Activated T-cell treated with anti-CD3 and anti-CD28 coated beads, Interleukin-2, amount 50 U/mL, for 72 hours (primary cell): ENCODE measurements around the gene A2ML1. TPM values are rescaled to one million over a fixed set of nuclear protein-coding genes. Genes with fewer than 3 reads are reported as not detected.
"Not testable (repeated sequence)": the region's sequence is repeated elsewhere in the genome, so short reads cannot be mapped to it uniquely, and the experiment has no call there.

Source experiments
- ATAC-seq, 2 donors: fragments of 150-1000 bp; cut with Tn5 transposase; replicated peaks in 1 of 2; 2 replicates each; pipeline ENCODE4 v1.10.0; 2021; ENCODE audit warnings: moderate library complexity in 2 of 2, mild to moderate bottlenecking in 1 of 2
- DNase-seq, 2 donors: peaks; one replicate each; pipeline ENCODE4 v3.0.0; 2021 to 2022; ENCODE audit warnings: mixed read lengths in 1 of 2
- H3K27ac Mint-ChIP-seq: one replicate; pipeline ENCODE4 v1.8.0; 2022; ENCODE audit warnings: mild to moderate bottlenecking, moderate library complexity, mixed read lengths
- H3K27me3 Mint-ChIP-seq: one replicate; pipeline ENCODE4 v1.8.0; 2022; ENCODE audit warnings: low read depth, mixed read lengths
- H3K36me3 Mint-ChIP-seq, 2 donors: one replicate each; pipeline ENCODE4 v1.8.0; 2022; ENCODE audit warnings: mixed read lengths in 2 of 2, mild to moderate bottlenecking in 1 of 2; ENCODE audit not compliant: insufficient read depth in 2 of 2
- H3K4me1 Mint-ChIP-seq: one replicate; pipeline ENCODE4 v1.8.0; 2022; ENCODE audit warnings: low read depth, mixed read lengths
- H3K4me3 Mint-ChIP-seq, 2 donors: one replicate each; pipeline ENCODE4 v1.8.0; 2022; ENCODE audit warnings: mild to moderate bottlenecking in 2 of 2, mixed read lengths in 2 of 2, moderate library complexity in 2 of 2
- H3K9me3 Mint-ChIP-seq, 2 donors: one replicate each; pipeline ENCODE4 v1.8.0; 2022; ENCODE audit warnings: mixed read lengths in 2 of 2
- total RNA-seq, 2 donors: library from RNA; stranded (reverse); gene quantifications; one replicate each; pipeline ENCODE4 v1.2.3, GENCODE V29; 2022

A2ML1 gene
- total RNA-seq, 2 donors from 2014 or later = not detected

DNA sequence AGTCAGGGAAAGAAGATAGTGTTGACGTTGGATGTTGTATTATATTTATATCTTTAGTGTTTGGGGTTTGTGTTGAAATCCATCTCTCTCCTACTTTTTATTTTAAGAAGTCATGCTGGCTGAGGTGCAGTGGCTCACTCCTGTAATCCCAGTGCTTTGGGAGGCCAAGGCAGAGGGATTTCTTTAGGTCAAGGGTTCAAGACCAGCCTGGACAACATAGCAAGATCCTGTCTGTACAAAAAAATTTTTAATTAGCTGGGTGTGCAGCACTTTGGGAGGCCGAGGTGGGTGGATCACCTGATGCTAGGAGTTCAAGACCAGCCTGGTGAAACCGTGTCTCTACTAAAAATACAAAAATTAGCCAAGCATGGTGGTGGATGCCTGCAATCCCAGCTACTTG is 23.9 kb downstream of the A2ML1 start:
- H3K4me3 Mint-ChIP-seq = no peak overlapping the region
- no peaks in the 10 kb centered on the region for H3K36me3 Mint-ChIP-seq
- no peak overlapping the region for H3K27ac Mint-ChIP-seq
- ATAC-seq (no peak), DNase-seq (no peak)
- H3K9me3 Mint-ChIP-seq = no peaks in the 10 kb centered on the region
- H3K27me3 Mint-ChIP-seq = peaks cover 5% of the 10 kb centered on the region
- H3K4me1 Mint-ChIP-seq = no peaks in the 10 kb centered on the region

DNA sequence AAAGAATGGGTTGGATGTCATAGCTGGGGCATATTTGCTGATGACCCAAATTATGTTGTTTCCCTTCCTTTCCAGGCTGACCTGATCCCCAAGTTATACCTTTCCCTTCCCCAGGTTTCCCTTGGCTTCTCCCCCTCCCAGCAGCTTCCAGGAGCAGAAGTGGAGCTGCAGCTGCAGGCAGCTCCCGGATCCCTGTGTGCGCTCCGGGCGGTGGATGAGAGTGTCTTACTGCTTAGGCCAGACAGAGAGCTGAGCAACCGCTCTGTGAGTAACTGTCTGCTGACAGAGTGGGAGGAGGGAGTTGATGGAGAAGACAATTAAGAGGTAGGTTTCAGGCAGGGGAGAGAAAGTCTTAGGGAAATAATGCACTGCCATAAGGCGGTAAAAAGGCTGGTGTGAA is 25.0 kb downstream of the A2ML1 start:
- H3K4me3 Mint-ChIP-seq = no peak overlapping the region
- no peak for DNase-seq
- H3K27me3 Mint-ChIP-seq = peaks cover 5% of the 10 kb centered on the region
- ATAC-seq = no peak
- H3K9me3 Mint-ChIP-seq = no peaks in the 10 kb centered on the region
- H3K36me3 Mint-ChIP-seq = no peaks in the 10 kb centered on the region
- H3K27ac Mint-ChIP-seq = no peak overlapping the region
- no peaks in the 10 kb centered on the region for H3K4me1 Mint-ChIP-seq

DNA sequence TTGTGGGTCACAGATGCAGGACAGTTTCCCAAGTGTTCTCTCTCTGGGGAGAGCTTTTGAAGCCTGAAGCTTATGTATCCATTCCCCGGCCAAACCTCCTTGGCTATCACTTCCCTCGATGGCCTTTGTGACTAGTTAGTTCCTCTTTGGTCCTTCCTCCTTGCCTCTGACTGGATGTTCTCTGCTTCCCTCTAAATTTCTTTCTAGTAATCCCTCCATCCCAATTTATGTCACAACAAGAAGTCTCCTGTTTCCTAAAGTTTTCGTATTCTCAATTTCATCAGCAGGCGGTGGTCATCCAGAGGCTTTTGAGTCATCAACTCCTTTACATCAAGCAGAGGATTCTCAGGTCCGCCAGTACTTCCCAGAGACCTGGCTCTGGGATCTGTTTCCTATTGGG is 27.5 kb downstream of the A2ML1 start:
- Mint-ChIP-seq H3K4me3 (no peak overlapping the region), H3K4me1 (no peaks in the 10 kb centered on the region), H3K9me3 (no peaks in the 10 kb centered on the region), H3K27ac (no peak overlapping the region), H3K27me3 (no peaks in the 10 kb centered on the region), H3K36me3 (no peaks in the 10 kb centered on the region)
- no peak for ATAC-seq
- no peak for DNase-seq

DNA sequence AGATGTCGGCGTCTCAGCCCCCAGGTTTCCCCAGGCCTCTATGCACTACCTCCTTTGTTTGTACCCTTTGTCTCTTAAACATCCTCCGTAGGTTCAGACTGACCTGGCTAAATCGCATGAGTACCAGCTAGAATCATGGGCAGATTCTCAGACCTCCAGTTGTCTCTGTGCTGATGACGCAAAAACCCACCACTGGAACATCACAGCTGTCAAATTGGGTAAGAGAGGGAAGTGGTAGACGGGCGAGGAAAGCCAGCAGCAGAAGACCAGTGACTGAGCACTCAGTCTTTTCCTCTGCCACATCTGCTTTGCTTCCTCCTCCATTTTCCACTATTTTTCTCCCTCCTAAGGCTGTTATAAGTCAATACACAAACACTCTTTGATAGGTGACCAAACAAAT is 29.7 kb downstream of the A2ML1 start:
- Mint-ChIP-seq H3K4me3 (no peak overlapping the region), H3K9me3 (no peaks in the 10 kb centered on the region), H3K4me1 (no peaks in the 10 kb centered on the region), H3K27ac (no peak overlapping the region), H3K27me3 (no peaks in the 10 kb centered on the region), H3K36me3 (no peaks in the 10 kb centered on the region)
- ATAC-seq (no peak), DNase-seq (no peak)

DNA sequence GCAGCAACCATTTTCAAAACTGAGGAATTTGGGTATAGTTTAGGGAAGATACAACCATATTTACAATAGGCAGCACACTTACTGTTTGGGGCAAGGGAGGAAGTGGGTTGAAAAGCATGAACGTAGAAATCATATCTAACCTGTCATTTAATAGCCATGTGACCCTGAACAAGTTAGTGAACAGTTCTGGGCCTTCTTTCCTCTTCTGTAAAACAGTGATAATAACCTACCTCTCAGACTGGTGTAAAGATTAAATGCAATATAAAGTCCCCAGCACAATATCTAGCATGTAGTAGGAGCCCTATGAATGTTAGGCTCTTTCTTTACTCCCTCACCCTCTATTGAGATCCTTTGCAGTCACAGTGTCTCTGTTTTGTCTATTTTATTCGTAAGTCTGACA is 33.5 kb downstream of the A2ML1 start:
- DNase-seq = no peak
- Mint-ChIP-seq H3K27me3 (no peaks in the 10 kb centered on the region), H3K4me1 (no peaks in the 10 kb centered on the region), H3K27ac (no peak overlapping the region), H3K4me3 (no peak overlapping the region), H3K9me3 (no peaks in the 10 kb centered on the region), H3K36me3 (no peaks in the 10 kb centered on the region)
- no peak for ATAC-seq

GRCh38 chr12:8859448-8859847 is 37.0 kb downstream of the A2ML1 start:
- H3K4me3 Mint-ChIP-seq, DNase-seq, ATAC-seq, H3K27ac Mint-ChIP-seq, H3K4me1 Mint-ChIP-seq, H3K36me3 Mint-ChIP-seq, H3K9me3 Mint-ChIP-seq, H3K27me3 Mint-ChIP-seq: not testable (repeated sequence)

DNA sequence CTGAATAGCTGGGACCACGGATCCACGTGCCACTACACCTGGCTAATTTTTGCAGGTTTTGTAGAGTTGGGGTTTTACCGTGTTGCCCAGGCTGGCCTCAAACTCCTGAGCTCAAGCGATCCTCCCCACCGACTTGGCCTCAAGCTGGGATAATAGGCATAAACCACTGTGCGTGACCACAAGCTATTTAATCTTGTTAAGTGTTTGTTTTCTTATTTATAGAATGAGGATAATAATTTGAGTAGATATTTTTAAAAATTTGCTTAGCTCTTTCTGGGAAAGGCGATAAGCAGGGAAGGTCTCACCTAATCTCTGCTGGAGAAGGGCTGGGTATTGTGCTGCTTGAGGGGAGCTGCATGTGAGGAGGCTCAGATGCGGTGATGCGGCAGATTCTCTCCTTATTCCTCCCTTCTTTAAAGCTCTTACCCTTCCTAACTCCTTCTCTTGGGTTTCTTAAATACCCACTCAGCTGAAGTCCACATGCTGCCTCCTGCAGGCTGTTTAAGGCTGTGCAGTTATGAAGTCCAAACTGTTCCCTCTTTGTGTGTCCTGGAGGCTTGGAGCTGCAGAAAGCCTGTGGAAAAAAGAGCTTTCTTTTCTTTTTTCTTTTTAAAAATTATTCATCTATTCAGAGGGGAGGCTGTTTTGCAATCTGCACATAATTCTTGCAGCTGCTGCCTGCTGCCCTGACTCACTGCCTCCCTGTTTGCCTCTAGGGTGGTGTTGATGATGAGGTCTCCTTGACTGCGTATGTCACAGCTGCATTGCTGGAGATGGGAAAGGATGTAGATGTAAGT is 37.9 kb downstream of the A2ML1 start:
- ATAC-seq (no peak), DNase-seq (peak; percentile 15 to 29)
- Mint-ChIP-seq H3K4me1 (no peaks in the 10 kb centered on the region), H3K27ac (no peak overlapping the region), H3K27me3 (no peaks in the 10 kb centered on the region), H3K36me3 (no peaks in the 10 kb centered on the region), H3K4me3 (no peak overlapping the region), H3K9me3 (no peaks in the 10 kb centered on the region)

- Mint-ChIP-seq H3K4me1 (no peaks in the 10 kb centered on the region), H3K4me3 (no peak overlapping the region), H3K27ac (no peak overlapping the region), H3K27me3 (no peaks in the 10 kb centered on the region), H3K36me3 (no peaks in the 10 kb centered on the region), H3K9me3 (no peaks in the 10 kb centered on the region)
- ATAC-seq (no peak), DNase-seq (no peak)
Measured at GRCh38 chr12:8866429-8866828, 44.0 kb downstream of the A2ML1 start.

DNA sequence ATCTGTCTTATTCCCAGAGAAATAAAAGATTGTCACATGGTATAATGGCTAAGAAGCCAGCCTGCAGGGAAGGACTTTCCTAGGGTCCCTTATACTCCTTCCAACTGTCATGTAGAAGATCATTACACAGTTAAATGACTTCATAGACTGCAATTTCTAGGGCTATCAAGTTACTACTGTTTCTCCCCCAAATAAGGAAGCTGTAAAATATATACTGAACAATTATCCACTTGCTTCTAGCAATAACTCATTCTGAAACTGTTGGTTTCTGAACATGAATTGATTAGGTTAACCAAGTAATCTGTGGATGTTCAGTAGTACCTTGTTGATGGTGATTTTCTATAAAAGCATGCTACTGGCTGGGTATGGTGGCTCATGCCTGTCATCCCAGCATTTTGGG is 44.6 kb downstream of the A2ML1 start:
- H3K4me1 Mint-ChIP-seq = no peaks in the 10 kb centered on the region
- H3K27me3 Mint-ChIP-seq = no peaks in the 10 kb centered on the region
- H3K4me3 Mint-ChIP-seq = no peak overlapping the region
- H3K36me3 Mint-ChIP-seq = no peaks in the 10 kb centered on the region
- DNase-seq = no peak
- ATAC-seq = no peak
- no peak overlapping the region for H3K27ac Mint-ChIP-seq
- no peaks in the 10 kb centered on the region for H3K9me3 Mint-ChIP-seq

DNA sequence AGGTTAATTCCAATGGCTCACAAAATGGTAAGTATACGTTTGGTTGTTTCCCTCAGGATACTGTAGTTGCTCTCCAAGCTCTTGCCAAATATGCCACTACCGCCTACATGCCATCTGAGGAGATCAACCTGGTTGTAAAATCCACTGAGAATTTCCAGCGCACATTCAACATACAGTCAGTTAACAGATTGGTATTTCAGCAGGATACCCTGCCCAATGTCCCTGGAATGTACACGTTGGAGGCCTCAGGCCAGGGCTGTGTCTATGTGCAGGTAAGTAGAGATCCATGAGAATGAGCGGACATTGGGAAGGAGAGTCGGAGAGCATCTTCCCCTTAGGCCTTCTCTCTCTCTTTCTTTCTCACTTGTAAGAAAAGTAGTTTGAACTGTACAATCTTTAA is 45.4 kb downstream of the A2ML1 start:
- ATAC-seq (no peak), DNase-seq (no peak)
- Mint-ChIP-seq H3K36me3 (no peaks in the 10 kb centered on the region), H3K4me1 (no peaks in the 10 kb centered on the region), H3K9me3 (no peaks in the 10 kb centered on the region), H3K4me3 (no peak overlapping the region), H3K27me3 (no peaks in the 10 kb centered on the region), H3K27ac (no peak overlapping the region)

DNA sequence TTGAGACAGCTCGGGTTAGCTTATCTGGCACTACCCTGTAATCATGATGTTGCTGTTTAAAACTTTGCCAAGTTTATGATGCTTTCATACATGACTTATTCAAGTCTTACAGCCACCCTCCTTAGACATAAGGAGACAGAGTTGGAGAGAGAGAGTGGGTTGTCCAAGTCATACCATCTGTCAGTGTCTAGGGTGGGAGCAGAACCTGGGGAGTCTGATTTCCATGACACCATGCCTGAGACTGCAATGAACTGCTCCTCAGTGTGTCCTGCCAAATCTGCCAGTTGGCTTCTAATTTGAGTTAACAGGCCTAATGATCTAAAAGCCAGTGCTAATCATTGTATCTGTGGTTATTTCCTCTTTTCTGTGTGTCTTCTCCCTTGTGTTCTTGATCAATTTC is 48.2 kb downstream of the A2ML1 start:
- H3K9me3 Mint-ChIP-seq = no peaks in the 10 kb centered on the region
- no peak overlapping the region for H3K27ac Mint-ChIP-seq
- H3K36me3 Mint-ChIP-seq = no peaks in the 10 kb centered on the region

GRCh38 chr12:8871068-8871467 is 48.6 kb downstream of the A2ML1 start:
- no peaks in the 10 kb centered on the region for H3K27me3 Mint-ChIP-seq
- DNase-seq = no peak
- H3K9me3 Mint-ChIP-seq = no peaks in the 10 kb centered on the region
- H3K4me1 Mint-ChIP-seq = no peaks in the 10 kb centered on the region
- no peaks in the 10 kb centered on the region for H3K36me3 Mint-ChIP-seq
- ATAC-seq = no peak
- H3K27ac Mint-ChIP-seq = no peak overlapping the region
- H3K4me3 Mint-ChIP-seq = no peak overlapping the region

More for the DNA sequence above, 48.2 kb downstream of the A2ML1 start:
- Mint-ChIP-seq H3K4me3 (no peak overlapping the region), H3K27me3 (no peaks in the 10 kb centered on the region), H3K4me1 (no peaks in the 10 kb centered on the region)
- no peak for ATAC-seq
- DNase-seq = no peak

- Mint-ChIP-seq H3K36me3 (no peaks in the 10 kb centered on the region), H3K9me3 (no peaks in the 10 kb centered on the region), H3K27ac (no peak overlapping the region), H3K4me1 (peaks cover 8% of the 10 kb centered on the region), H3K27me3 (no peaks in the 10 kb centered on the region), H3K4me3 (no peak overlapping the region)
- no peak for ATAC-seq
- DNase-seq = no peak
Measured at GRCh38 chr12:8876887-8877286, 54.5 kb downstream of the A2ML1 start.
